K562 (cell line): ENCODE measurements around the gene SLC18B1. TPM values are rescaled to one million over a fixed set of nuclear protein-coding genes. Genes with fewer than 3 reads are reported as not detected.
A peak's percentile ranks its signal among the peaks of the same experiment; 100 is the strongest.

Source experiments
- ESRRA ChIP-seq: fragments of 450-650 bp; IDR thresholded peaks from 2 replicates; pipeline ENCODE4 v1.6.1; 2014; ENCODE audit warnings: low read depth, mild to moderate bottlenecking, moderate library complexity, borderline replicate concordance
- ILF3 ChIP-seq: fragments of 450-650 bp; IDR thresholded peaks from 2 replicates; pipeline ENCODE4 v1.6.1; 2018; ENCODE audit warnings: antibody characterized with exemption, mild to moderate bottlenecking, moderate library complexity, borderline replicate concordance
- PHB2 ChIP-seq: fragments of 450-650 bp; IDR thresholded peaks from 2 replicates; pipeline ENCODE4 v1.6.1; 2017; ENCODE audit warnings: low read depth
- PHF8 ChIP-seq: fragments of 200-600 bp; sonication (generic); IDR thresholded peaks from 2 replicates; pipeline ENCODE4 v1.6.1; 2012; ENCODE audit warnings: mixed run types, mild to moderate bottlenecking, inconsistent platforms, low read length, moderate library complexity, borderline replicate concordance
- RCOR1 ChIP-seq, 2 experiments: IDR thresholded peaks; 2 replicates each; pipeline ENCODE4 v1.6.1; 2012; ENCODE audit warnings: low read depth in 2 of 2, low read length in 2 of 2, borderline replicate concordance in 1 of 2, improper control_type of control experiment in 1 of 2
- SMARCA4 ChIP-seq: fragments of 450-650 bp; IDR thresholded peaks from 2 replicates; pipeline ENCODE4 v1.6.1; 2016
- SRF ChIP-seq, 2 experiments: fragments of 250-450, 450-650 bp in 1 of 2; sonication (Bioruptor Pico) in 1 of 2; sonication (generic) in 1 of 2; formaldehyde crosslinking; IDR thresholded peaks; 2 replicates each; pipeline versions ENCODE4 v1.5.0 to v1.5.1; 2020 to 2022; ENCODE audit warnings: mild to moderate bottlenecking in 1 of 2, missing genetic modification reagents in 1 of 2
- TRIM24 ChIP-seq, 2 experiments: fragments of 450-650 bp; IDR thresholded peaks; 2 replicates each; pipeline ENCODE4 v1.6.1; 2016
- XRCC3 ChIP-seq: fragments of 450-650 bp; IDR thresholded peaks from 2 replicates; pipeline ENCODE4 v1.6.1; 2017; ENCODE audit warnings: mild to moderate bottlenecking, moderate library complexity
- ZNF140 ChIP-seq: fragments of 250-450 bp; sonication (Bioruptor Pico); IDR thresholded peaks from 2 replicates; pipeline ENCODE4 v1.8.0; 2021; ENCODE audit warnings: moderate library complexity, mild to moderate bottlenecking, inconsistent platforms
- ZNF224 ChIP-seq: sonication (generic); formaldehyde crosslinking; IDR thresholded peaks from 2 replicates; pipeline ENCODE4 v1.8.0; 2022; ENCODE audit warnings: mild to moderate bottlenecking, missing genetic modification reagents
- ZNF347 ChIP-seq: fragments of 450-650 bp; formaldehyde crosslinking; IDR thresholded peaks from 2 replicates; pipeline ENCODE4 v1.4.0; 2020; ENCODE audit warnings: low read depth, mild to moderate bottlenecking, moderate library complexity
- ZNF407 ChIP-seq: fragments of 450-650 bp; IDR thresholded peaks from 2 replicates; pipeline ENCODE4 v1.6.1; 2016; ENCODE audit warnings: low read depth
- ZNF507 ChIP-seq: conservative IDR thresholded peaks from 2 replicates; pipeline ENCODE4 v1.6.1; 2017; ENCODE audit warnings: missing genetic modification characterization, missing compliant biosample characterization
- polyA plus RNA-seq, 8 experiments: library from polyadenylated mRNA; depleted of rRNA in 4 of 8; stranded (reverse) in 5 of 8; unstranded in 3 of 8; fragments of >200 nt; fragmentation: Nextera tagmentation in 2 of 8; fragmentation: Illumina TruSeq in 1 of 8; extraction: Ambion mirVana in 2 of 8; extraction: Trizol in 1 of 8; gene quantifications; 2 replicates each; pipeline versions ENCODE4 v1.2.1 to v1.2.3, GENCODE V29; 2011 to 2014; ENCODE audit warnings: inconsistent platforms in 1 of 8, missing spikeins in 1 of 8
- total RNA-seq, 7 experiments: library from RNA; depleted of rRNA in 6 of 7; stranded (reverse); fragments of >200 nt in 6 of 7; fragmentation: Illumina TruSeq in 2 of 7; extraction: Trizol in 2 of 7; gene quantifications; 2 replicates each; pipeline versions ENCODE4 v1.2.1 to v1.2.3, GENCODE V29; 2011 to 2021; ENCODE audit warnings: low replicate concordance in 1 of 7
- TF ChIP-seq, protein P1 (sequence below): IDR thresholded peaks from 3 replicates; pipeline ENCODE4 v1.6.1; 2011; ENCODE audit warnings: borderline replicate concordance, mild to moderate bottlenecking; ENCODE audit not compliant: insufficient read length, insufficient read depth
- TF ChIP-seq, protein P2 (sequence below): fragments of 450-650 bp; IDR thresholded peaks from one replicate; pipeline ENCODE4 v1.6.1; 2018; ENCODE audit warnings: mild to moderate bottlenecking, moderate library complexity; ENCODE audit not compliant: partially characterized antibody
- TF ChIP-seq, protein P3 (sequence below): fragments of 450-650 bp; IDR thresholded peaks from 2 replicates; pipeline ENCODE4 v1.7.0; 2016; ENCODE audit warnings: borderline replicate concordance

SLC18B1 gene
- total and polyA plus RNA-seq, 9 of the 15 experiments (the other 6 are each of a cell fraction or from before 2014, with no cell fraction given): 10.4 to 49.1 (median 32.0) TPM

- TF ChIP-seq ZNF224 (CRISPR knock-in tag) (no peak), ZNF407 (no peak), TRIM24 (IDR thresholded peaks at IDR 0.05) (no peak), RCOR1 (IDR thresholded peaks at IDR 0.05; ENCODE audit: borderline replicate concordance in 1 of 2, low read depth in 2 of 2, low read length in 2 of 2) (no peak), ZNF507 (tag) (no peak), ILF3 (no peak), PHB2 (no peak), PHF8 (no peak), ZNF347 (CRISPR knock-in tag) (no peak), SRF (CRISPR knock-in tag; IDR thresholded peaks at IDR 0.05) (peak in 1 of 2 experiments; percentile 27; a peak in 1 of 4 replicates), ESRRA (no peak), ZNF140 (CRISPR knock-in tag) (no peak), SMARCA4 (no peak), XRCC3 (no peak)
- TF ChIP-seq, protein P1, sequence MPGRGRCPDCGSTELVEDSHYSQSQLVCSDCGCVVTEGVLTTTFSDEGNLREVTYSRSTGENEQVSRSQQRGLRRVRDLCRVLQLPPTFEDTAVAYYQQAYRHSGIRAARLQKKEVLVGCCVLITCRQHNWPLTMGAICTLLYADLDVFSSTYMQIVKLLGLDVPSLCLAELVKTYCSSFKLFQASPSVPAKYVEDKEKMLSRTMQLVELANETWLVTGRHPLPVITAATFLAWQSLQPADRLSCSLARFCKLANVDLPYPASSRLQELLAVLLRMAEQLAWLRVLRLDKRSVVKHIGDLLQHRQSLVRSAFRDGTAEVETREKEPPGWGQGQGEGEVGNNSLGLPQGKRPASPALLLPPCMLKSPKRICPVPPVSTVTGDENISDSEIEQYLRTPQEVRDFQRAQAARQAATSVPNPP: no peak
- TF ChIP-seq, protein P2, sequence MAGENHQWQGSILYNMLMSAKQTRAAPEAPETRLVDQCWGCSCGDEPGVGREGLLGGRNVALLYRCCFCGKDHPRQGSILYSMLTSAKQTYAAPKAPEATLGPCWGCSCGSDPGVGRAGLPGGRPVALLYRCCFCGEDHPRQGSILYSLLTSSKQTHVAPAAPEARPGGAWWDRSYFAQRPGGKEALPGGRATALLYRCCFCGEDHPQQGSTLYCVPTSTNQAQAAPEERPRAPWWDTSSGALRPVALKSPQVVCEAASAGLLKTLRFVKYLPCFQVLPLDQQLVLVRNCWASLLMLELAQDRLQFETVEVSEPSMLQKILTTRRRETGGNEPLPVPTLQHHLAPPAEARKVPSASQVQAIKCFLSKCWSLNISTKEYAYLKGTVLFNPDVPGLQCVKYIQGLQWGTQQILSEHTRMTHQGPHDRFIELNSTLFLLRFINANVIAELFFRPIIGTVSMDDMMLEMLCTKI: no peak
- TF ChIP-seq, protein P3, sequence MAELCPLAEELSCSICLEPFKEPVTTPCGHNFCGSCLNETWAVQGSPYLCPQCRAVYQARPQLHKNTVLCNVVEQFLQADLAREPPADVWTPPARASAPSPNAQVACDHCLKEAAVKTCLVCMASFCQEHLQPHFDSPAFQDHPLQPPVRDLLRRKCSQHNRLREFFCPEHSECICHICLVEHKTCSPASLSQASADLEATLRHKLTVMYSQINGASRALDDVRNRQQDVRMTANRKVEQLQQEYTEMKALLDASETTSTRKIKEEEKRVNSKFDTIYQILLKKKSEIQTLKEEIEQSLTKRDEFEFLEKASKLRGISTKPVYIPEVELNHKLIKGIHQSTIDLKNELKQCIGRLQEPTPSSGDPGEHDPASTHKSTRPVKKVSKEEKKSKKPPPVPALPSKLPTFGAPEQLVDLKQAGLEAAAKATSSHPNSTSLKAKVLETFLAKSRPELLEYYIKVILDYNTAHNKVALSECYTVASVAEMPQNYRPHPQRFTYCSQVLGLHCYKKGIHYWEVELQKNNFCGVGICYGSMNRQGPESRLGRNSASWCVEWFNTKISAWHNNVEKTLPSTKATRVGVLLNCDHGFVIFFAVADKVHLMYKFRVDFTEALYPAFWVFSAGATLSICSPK: no peak
These were observed 34.5 kb upstream of the SLC18B1 start (continued) for GRCh38 chr6:132832891-132833290.
